ENCODE measurements around the gene FAM135A. TPM values are rescaled to one million over a fixed set of nuclear protein-coding genes. Genes with fewer than 3 reads are reported as not detected.
"Not testable (repeated sequence)": the region's sequence is repeated elsewhere in the genome, so short reads cannot be mapped to it uniquely, and the experiment has no call there.

Gene FAM135A
- total and polyA plus RNA-seq, 12 donors, result 6.8 to 33.9 (median 13.7) TPM

GRCh38 chr6:70604254-70604653, 190.9 kb downstream of the FAM135A start:
- WGBS, 4 donors, result 89 to 92% (median 91%) methylated on average over 6 of the region's 6 CpGs

GRCh38 chr6:70607371-70607770, 194.1 kb downstream of the FAM135A start:
- 58 to 67% (median 61%) methylated on average over 2 of the region's 2 CpGs for WGBS, 4 donors
- intact Hi-C loops (cut with DNase I); H3K27ac ChIP-seq; H3K9me3 ChIP-seq (replicated peaks in 1 of 3); H3K27me3 ChIP-seq; H3K4me3 ChIP-seq; DNase-seq; H3K4me1 ChIP-seq (replicated peaks in 1 of 2); H3K36me3 ChIP-seq (replicated peaks in 1 of 2): not testable (repeated sequence)

More at GRCh38 chr6:70604254-70604653, 190.9 kb downstream of the FAM135A start:
- no peaks in the 10 kb centered on the region for H3K9me3 ChIP-seq (replicated peaks in 1 of 3)
- DNase-seq, result no peak
- H3K4me3 ChIP-seq, result no peak overlapping the region
- TF ChIP-seq POLR2A (IDR thresholded peaks at IDR 0.05), result no peak
- TF ChIP-seq CTCF (IDR thresholded peaks at IDR 0.05), result no peak
- intact Hi-C loops (cut with DNase I), result no loop called here
- H3K27me3 ChIP-seq, result no peaks in the 10 kb centered on the region
- H3K36me3 ChIP-seq (replicated peaks in 1 of 2), result no peaks in the 10 kb centered on the region
- no peaks in the 10 kb centered on the region for H3K4me1 ChIP-seq (replicated peaks in 1 of 2)
- no peak overlapping the region for H3K27ac ChIP-seq

- DNase-seq; H3K36me3 ChIP-seq (replicated peaks in 1 of 2); H3K27ac ChIP-seq; H3K9me3 ChIP-seq (replicated peaks in 1 of 3); H3K27me3 ChIP-seq; H3K4me1 ChIP-seq (replicated peaks in 1 of 2); H3K4me3 ChIP-seq; intact Hi-C loops (cut with DNase I): not testable (repeated sequence)
- 82 to 90% (median 87%) methylated on average over 11 to 13 of the region's 13 CpGs for WGBS, 4 donors
Observed at GRCh38 chr6:70609181-70609580, 195.9 kb downstream of the FAM135A start.

Small RNA genes within 50 kb of the gene (small RNA-seq; reads per million reads assigned to genes)
- 0 reads per million in 2 donors for gene RNU7-48P

Other genes with a start within 250 kb of the FAM135A start
- 1 to 10 TPM in 1 of 9 donors, not detected in 8; 1.6 TPM for gene COL9A1, start 110.4 kb upstream of the FAM135A start, total RNA-seq
- under 1 TPM in 1 of 3 donors, not detected in 2; 0.17 TPM for gene COL9A1, start 110.4 kb upstream of the FAM135A start, polyA plus RNA-seq
- 10 to 100 TPM in 7 of 9 donors, 1 to 10 TPM in 2; 4.2 to 47.2 (median 16.0) TPM for gene SDHAF4, start 153.4 kb downstream of the FAM135A start, total RNA-seq
- 10 to 100 TPM; 17.4 to 25.2 (median 22.5) TPM for gene SDHAF4, start 153.4 kb downstream of the FAM135A start, polyA plus RNA-seq